HL-60/S4 treated with phorbol 12-myristate 13-acetate at 8.2 ng/mL for 4 days and 3 days (cell line): ENCODE data around the gene ZDHHC14.
"Not testable (repeated sequence)": the region's sequence is repeated elsewhere in the genome, so short reads cannot be mapped to it uniquely, and the experiment has no call there.

Experiments
- in situ Hi-C: fragments of 300-500 bp; cut with MboI; formaldehyde crosslinking; loops from 2 replicates; pipeline ENCODE4 v1.15.0; 2022; ENCODE audit warnings: low sequenced_read_pairs

ZDHHC14 gene

DNA sequence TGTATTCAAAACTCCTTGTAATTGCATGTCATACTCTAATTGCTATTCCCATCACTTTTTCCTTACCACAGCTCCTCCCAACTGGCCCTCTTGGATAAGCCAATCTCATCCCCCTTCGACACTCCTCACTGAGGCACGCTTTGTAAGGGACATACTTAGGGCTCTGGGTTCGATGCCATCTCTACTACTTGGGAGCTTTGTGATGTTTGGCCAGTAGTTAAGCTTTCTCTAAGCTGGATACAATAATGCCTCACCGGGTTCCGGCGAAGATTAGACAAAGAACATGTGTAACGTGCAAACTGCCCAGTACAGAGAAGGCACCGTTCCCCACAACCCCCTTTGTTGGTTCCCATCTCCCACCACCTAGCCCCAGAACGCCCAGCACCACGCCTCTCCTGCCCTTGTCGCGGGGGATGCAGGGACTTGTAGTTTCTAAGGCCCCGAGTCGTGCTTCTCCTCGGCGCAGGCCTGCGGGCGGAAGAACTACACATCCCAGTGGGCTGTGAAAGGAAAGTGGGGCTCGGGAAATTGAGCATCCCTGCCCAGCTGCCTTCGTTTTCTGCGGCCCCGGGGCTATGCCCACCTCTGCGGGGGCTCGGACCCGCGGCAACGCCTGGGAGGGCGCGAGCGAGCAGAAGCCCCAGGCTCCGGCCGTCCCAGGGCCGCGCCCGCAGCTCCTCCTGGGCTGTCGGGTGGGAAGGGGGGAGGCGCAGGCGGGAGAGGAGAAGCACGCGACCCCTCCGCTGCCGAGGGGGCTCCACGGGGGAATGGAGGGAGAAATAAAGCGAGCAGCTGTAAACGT, 1.1 kb upstream of the ZDHHC14 start:
- in situ Hi-C loops = no loop called here

DNA sequence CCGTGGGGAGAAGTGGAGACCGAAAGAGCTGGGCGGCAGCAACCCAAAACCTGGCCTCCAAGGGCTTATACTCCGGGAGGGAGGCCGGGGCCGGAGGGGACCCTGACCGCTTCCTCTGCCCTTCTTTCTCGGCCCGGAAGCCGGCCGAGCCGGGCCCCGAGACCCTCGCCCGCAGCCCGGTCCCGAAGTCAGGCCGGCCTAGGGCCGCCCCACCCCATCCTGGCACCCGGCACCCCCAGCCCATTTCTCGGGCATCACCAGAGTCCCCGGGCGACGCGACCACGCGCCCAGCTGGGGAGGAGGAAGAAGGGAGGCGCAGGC, 572 bp upstream of the ZDHHC14 start:
- in situ Hi-C loops = no loop called here

GRCh38 chr6:157381631-157382621, 936 bp downstream of the ZDHHC14 start:
- in situ Hi-C loops = no loop called here

GRCh38 chr6:157382821-157383220, 1.8 kb downstream of the ZDHHC14 start:
- in situ Hi-C loops = no loop called here

- in situ Hi-C loops = no loop called here
These were observed 2.5 kb downstream of the ZDHHC14 start for GRCh38 chr6:157383471-157383870.

DNA sequence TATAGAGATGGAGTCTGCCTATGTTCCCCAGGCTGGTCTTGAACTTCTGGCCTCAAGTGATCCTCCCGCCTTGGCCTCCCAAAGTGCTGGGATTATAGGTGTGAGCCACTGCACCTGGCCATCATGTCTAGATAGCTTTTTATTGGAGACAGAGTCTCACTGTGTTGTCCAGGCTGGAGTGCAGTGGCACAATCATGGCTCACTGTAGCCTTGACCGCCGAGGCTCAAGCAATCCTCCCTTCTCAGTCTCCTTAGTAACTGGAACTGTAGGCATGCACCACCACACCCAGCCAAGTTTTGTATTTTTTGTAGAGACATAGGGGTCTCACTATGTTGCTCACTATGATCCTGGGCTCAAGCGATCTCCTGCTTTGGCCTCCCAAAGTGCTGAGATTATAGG, 4.0 kb downstream of the ZDHHC14 start:
- in situ Hi-C loops = not testable (repeated sequence)

DNA sequence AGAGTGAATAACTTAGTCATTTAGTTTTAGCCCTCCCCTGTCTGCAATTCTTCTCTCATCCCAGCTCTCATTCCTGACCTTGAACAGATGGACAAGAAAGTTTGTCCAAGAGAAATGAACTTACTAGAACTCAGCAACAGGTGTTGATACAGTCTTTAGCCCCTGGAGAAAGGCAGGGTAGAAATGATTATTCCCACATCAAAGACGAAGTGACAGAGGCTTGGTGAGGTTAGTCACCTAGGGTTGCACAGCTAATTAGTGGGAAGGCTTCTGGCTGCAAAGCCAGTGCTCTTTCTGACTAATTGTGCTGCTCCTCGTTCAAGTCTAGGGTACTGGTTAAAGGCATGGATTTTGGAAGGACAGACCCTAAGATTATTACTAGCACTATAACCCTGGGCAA, 4.5 kb downstream of the ZDHHC14 start:
- in situ Hi-C loops = no loop called here

DNA sequence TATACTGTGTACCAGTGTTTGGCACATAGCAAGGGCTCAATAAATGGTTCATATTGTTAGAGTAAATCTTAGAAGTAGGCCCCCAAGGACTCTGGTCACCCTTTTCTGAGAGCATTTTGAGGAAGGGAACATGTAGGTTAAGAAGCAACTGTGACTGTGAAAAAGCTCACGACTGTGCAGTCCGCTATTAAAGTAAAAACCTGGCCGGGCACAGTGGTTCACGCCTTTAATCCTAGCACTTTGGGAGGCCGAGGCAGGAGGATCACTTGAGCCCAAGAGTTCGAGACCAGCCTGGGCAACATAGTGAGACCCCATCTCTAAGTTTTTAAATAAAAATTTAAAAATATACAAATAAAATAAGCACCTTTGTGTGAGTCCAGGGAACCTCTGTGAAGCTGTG, 5.0 kb downstream of the ZDHHC14 start:
- in situ Hi-C loops = no loop called here

DNA sequence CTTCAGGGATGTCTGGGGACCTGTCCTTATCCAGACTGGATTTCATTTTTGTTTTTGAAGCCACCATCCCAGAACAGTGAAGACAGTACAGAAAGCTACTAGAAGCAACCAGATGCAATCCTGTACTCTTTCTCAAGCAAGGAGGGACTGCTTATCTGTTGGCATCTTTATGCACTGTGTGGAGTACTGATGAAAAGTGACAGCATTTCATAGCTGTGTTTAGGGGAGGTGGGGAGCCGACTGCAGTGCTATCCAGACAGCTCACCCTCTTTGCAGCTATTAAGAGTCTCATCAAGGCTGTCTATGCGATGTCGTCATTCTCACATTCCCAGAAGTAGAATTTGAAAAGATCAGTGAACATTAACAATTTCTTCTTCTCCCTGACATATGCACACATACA, 5.5 kb downstream of the ZDHHC14 start:
- in situ Hi-C loops = no loop called here

DNA sequence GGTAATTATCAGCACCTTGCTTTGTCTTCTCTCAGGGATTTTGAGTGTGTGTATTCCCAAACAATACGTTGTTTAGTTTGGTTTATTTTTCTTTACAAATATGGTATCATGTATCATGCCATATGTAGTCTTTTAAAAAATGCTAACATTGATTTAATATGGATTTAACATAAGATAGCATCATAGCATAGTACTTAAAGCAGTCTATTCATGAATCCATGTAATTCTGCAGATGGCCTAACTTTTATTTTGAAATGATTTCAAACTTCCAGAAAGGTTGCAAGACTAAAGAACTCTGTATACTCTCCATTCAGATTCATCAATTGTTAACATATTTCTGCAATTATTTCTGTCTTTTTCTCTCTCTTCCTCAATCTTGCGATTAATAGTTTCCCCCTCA, 7.9 kb downstream of the ZDHHC14 start:
- in situ Hi-C loops = no loop called here

DNA sequence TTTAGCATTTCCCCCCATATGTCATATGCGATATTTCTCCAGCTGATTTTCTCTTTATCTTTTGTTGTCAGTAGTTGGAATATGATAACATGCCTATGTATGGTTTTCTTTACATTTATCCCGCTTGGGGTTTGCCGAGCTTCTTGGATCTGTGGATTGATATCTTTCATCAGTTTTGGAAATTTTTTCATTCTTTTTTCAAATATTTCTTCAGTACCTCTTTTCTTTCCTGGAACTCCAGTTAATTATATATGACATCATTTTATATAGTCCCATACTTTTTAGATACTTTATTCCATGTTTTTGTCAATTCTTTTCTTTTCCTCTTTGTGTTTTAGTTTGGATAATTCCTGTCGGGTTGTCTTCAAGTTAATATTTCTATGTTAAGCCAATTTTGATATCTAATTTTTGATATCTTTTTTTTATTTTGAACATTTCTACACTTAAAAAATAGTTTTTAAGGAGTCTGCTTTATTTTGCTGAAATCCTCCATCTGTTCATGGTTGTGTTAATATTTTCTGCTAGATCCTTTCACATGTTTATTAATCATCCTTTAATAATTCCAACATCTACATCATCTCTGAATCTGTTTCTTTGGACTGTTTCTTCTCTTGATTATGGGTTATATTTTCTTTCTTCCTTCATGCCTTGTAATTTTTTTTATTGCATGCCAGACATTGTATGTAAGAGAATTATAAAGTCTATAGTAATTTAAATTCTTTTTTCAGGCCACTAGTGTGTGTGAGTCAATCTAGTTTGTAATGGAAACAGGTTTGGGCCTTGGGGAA, 9.5 kb downstream of the ZDHHC14 start:
- in situ Hi-C loops = no loop called here

- in situ Hi-C loops = no loop called here
These were observed 12.1 kb downstream of the ZDHHC14 start for GRCh38 chr6:157392927-157393668.

DNA sequence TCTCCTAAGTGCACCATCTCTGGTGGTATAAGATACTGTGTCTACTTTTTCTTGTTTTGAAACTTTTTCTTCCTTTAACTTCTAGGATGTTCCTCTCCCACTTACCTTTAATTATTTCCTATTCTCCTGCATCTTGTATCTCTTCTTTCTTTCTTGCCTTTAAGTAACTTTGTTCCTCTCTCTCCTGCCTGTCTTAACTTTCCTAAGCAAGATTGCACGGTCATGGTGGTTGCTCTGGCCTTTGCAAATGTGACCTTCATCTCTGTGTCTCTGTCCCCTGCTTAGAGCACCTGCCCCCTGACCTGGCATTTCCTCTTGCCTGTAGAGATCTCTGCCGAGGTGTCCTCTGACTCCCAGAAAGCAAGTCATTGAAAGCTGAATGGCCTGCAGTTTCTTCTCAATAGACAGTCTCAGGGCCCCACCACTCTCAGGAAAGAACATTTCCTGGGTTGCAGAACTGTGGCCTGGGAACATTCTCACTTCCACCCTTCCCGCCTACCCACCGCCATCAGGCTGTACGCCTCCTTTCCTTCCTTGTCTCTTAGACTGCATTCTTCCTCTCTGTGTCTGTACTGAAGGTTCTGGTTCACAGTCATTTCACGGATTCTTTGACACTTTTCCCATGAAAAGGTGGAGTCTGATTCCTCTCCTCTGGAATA, 12.8 kb downstream of the ZDHHC14 start:
- in situ Hi-C loops = no loop called here

- in situ Hi-C loops = not testable (repeated sequence)
These were observed 14.2 kb downstream of the ZDHHC14 start for GRCh38 chr6:157395199-157395598.

DNA sequence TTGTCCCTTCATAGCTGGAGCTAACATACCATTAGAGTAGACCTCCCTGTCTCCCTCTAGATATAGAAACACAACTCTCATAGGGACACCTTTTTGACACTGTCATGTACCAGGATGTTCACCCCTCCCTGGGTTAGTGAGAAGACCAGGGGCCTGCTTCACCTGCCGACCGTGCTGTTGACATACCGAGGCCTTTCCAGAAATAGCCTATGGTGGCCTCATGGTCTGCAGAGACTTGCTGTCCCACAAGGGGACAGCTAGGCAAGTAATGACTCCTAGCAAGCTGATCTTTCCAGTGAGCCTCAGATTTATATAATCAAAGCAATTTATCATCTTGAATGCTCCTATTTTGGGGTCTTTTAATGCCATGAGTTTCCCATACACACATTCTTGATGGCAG, 15.0 kb downstream of the ZDHHC14 start:
- in situ Hi-C loops = no loop called here

DNA sequence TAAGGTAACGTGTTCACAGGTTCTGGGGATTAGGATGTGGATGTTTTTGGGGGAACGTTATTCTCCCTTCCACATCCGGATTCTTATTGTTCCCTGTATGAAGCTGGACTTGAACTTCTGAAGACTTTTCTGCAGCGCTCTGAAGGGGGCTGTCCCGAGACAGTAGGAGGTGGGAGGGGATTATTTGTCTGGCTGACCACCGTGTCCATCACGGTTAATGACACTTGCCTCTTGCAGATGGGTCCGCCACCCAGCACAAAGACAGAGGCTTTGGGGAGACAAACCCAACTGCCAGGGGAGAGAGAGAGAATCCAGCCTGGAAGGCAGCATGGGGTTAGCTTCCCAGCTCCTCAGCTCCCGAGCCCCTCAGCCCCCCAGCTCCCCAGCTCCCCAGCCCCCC, 16.7 kb downstream of the ZDHHC14 start:
- in situ Hi-C loops = no loop called here

DNA sequence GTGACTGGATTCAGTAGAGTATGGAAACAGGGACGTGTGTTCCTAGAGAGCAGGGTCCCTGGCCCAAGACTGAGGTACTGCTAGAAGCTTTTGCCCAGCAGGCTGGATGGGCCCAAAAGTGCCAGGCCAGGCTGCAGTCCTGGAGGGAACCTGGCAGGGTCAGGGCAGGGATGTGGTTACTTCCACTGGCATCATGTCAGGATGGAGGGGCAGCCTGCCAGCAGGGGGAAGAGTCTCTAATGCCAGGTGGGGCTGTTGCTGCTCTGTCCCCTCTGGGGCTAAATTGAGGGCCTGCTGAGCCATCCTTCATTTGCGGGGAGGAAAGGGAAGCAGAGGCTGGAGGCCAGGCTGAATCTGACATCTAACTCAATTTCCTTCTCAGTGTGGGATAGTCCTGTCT, 17.2 kb downstream of the ZDHHC14 start:
- in situ Hi-C loops = no loop called here

DNA sequence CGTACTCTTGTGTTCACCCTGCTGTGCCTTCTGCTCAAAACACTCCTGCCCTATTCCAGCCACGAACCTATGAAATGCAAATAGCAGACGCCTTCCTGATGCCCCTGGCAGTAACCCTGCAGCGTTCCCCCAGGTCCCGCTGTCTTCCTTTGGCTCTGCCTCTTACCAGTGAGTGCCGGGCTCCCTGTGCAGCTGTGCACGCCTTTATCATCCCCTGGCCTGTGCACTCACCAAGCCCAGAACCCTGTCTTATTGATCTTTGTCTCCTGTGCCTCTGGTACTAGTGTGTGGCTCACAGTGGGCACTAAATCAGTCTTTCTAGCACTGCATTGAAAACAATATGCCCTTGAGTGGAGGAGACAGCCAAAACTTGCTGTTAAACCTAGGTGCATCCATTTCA, 19.7 kb downstream of the ZDHHC14 start:
- in situ Hi-C loops = no loop called here

DNA sequence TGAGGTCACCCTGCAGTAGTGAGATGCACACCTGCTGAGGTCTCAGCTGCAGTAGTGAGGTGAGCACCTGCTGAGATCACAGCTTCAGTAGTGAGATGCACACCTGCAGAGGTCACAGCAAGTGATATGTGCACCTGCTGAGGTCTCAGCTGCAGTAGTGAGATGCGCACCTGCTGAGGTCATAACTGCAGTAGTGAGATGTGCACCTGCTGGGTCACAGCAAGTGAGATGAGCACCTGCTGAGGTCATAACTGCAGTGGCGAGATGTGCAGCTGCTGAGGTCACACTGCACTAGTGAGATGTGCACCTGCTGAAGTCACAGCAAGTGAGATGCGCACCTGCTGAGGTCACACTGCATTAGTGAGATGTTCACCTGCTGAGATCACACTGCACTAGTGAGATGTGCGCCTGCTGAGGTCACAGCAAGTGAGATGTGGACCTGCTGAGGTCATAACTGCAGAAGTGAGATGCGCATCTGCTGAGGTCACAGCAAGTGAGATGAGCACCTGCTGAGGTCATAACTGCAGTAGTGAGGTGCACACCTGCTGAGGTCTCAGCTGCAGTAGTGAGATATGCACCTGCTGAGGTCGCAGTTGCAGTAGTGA, 20.8 kb downstream of the ZDHHC14 start:
- in situ Hi-C loops = no loop called here
